Right hindlimb (tissue), 1 donor: Measurements from ENCODE around the gene HOXA5.

Experiments used
- DNase-seq: peaks from one replicate; pipeline ENCODE4 v3.0.0-alpha.2; 2018

HOXA5 gene

GRCh38 chr7:27170426-27171324 lies 27.2 kb upstream of the HOXA5 start:
- no peak for DNase-seq

- peak; percentile 79 for DNase-seq
These were observed 26.4 kb upstream of the HOXA5 start for GRCh38 chr7:27169658-27170425.

- peak; percentile 87 for DNase-seq
These were observed 24.9 kb upstream of the HOXA5 start for GRCh38 chr7:27168265-27168947.

GRCh38 chr7:27167916-27168264 lies 24.4 kb upstream of the HOXA5 start:
- DNase-seq, result no peak

GRCh38 chr7:27166531-27167505 lies 23.3 kb upstream of the HOXA5 start:
- peak; percentile 56 for DNase-seq

GRCh38 chr7:27165996-27166530 lies 22.6 kb upstream of the HOXA5 start:
- peak; percentile 67 for DNase-seq

GRCh38 chr7:27165089-27165995 lies 21.9 kb upstream of the HOXA5 start, which contains the start of gene HOXA9:
Gene HOXA9, minus strand, starts transcription at chr7:27165537. Its CDS starts 80 bp downstream, at chr7:27165457.
- peak; percentile 94 for DNase-seq

- peak; percentile 76 for DNase-seq
These were observed 21.0 kb upstream of the HOXA5 start for GRCh38 chr7:27164367-27165088.

GRCh38 chr7:27164045-27164366 lies 20.5 kb upstream of the HOXA5 start:
- DNase-seq, result peak; percentile 44

- DNase-seq, result no peak
These were observed 20.0 kb upstream of the HOXA5 start for GRCh38 chr7:27163288-27164044.

GRCh38 chr7:27162561-27163287 lies 19.2 kb upstream of the HOXA5 start:
- DNase-seq, result no peak

GRCh38 chr7:27161721-27162560 lies 18.5 kb upstream of the HOXA5 start:
- peak; percentile 61 for DNase-seq

- peak; percentile 77 for DNase-seq
These were observed 17.8 kb upstream of the HOXA5 start for GRCh38 chr7:27161214-27161720.

GRCh38 chr7:27160546-27161213 lies 17.2 kb upstream of the HOXA5 start:
- DNase-seq, result peak; percentile 94

GRCh38 chr7:27160145-27160545 lies 16.7 kb upstream of the HOXA5 start:
- DNase-seq, result peak; percentile 74

- peak; percentile 26 for DNase-seq
These were observed 16.0 kb upstream of the HOXA5 start for GRCh38 chr7:27159266-27160144.
